GM19023 (cell line): Measurements from ENCODE around the gene FAIM.
"Not testable (repeated sequence)": the region's sequence is repeated elsewhere in the genome, so short reads cannot be mapped to it uniquely, and the experiment has no call there.

Experiments
- ATAC-seq: cut with Tn5 transposase; IDR thresholded peaks from one replicate; pipeline ENCODE4 v1.9.1; 2021; ENCODE audit warnings: mild to moderate bottlenecking, moderate library complexity; ENCODE audit not compliant: unreplicated experiment

FAIM gene

DNA sequence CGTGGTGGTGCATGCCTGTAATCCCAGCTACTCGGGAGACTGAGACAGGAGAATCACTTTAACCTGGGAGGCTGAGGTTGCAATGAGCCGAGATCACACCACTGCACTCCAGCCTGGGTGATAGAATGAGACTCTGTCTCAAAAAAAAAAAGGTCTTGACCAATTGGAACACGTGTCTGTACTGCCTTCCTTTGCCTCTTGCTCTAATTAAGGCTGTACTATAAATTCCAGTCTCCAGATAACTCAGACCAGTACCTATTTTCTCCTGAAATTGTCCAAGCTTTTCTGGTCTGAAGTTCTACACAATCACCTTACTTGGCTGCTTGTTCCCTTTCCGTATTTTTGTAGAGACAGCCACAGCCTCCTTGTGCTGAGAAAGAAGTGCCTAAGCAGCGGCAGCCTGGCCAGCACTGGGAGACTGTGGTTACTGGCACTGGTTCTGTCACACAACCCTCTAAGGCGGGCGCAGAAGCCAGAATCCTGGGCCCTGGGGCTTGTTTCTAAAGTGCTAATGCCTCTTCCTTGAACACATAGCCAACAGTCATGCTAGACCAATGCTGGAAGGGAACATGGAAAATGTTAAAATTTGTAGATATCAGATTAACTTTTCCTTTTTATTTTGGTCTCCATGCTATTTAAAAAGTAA is 8.3 kb upstream of the FAIM start:
- no peak for ATAC-seq

DNA sequence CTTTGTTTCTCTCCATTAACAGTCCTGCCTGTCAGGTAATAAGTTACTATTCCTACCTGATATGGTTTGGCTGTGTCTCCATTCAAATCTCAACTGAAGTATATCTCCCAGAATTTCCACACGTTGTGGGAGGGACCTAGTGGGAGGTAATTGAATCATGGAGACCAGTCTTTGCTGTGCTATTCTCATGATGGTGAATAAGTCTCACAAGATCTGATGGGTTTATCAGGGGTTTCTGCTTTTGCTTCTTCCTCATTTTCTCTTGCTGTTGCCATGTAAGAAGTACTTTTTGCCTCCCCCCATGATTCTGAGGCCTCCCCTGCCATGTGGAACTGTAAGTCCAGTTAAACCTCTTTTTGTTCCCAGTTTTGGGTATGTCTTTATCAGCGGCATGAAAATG is 6.9 kb upstream of the FAIM start:
- not testable (repeated sequence) for ATAC-seq

DNA sequence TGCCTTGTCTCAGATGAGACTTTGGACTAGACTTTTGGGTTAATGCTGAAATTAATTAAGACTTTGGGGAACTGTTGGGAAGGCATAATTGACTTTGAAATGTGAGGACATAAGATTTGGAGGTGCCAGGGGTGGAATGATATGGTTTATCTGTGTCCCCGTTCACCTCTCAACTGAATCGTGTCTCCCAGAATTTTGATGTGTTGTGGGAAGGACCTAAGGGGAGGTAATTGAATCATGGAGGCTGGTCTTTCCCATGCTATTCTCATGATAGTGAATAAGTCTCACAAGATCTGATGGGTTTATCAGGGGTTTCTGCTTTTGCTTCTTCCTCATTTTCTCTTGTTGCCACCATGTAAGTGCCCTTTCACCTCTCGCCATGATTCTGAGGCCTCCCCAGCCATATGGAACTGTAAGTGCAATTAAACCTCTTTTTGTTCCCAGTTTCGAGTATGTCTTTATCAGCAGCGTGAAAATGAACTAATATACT is 4.4 kb upstream of the FAIM start:
- not testable (repeated sequence) for ATAC-seq

DNA sequence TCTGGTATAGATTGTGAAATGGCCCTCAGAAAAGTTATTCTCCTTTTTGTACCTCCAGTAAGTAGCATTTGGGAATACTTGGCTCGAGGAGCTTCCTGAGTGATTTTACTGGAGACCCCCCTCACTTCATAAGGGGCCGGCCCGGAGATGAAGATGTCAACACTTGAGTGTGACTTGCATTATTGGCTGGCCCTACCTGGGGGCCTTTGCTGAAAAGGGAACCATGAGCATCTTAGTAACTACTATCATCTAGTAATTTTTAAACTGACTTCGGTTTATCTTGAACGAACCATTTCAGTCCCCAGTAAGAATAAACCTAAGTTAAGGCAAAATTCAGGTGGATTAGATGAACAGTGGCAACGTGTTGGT is 1.3 kb downstream of the FAIM start:
- no peak for ATAC-seq

DNA sequence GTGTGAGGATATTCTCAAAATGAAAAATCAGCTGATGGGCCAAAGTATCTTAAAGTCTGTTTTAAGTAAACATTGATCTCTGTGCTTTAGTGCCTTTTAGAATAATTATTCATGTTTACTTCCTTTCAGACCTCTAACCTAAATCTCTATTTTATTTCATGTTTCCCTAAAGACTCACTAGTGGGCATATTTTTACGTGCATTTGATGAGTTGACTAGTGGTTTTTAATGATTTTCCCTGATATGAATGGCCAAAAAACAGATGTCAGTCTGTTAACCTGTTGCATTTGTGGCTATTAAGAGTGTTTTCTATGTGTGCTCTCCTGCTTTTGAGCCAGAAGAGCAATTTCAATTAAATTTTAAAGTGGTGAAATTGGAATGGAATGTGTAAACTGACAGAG is 6.9 kb downstream of the FAIM start:
- no peak for ATAC-seq

DNA sequence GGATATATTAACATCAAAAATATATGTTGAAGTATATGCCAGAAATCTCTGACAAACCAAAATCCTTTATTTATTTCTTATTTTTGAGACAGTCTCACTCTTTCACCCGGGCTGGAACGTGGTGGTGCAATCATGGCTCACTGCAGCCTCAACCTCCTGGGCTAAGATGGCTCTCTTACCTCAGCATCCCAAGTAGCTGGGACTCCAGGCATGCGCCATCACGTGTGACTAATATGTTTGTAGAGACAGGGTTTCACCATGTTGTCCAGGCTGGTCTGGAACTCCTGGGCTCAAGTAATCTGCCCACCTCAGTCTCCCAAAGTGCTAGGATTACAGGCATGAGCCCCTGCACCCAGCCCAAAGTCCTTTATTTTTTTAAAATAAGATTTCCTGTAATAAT is 11.9 kb downstream of the FAIM start:
- ATAC-seq, result no peak

DNA sequence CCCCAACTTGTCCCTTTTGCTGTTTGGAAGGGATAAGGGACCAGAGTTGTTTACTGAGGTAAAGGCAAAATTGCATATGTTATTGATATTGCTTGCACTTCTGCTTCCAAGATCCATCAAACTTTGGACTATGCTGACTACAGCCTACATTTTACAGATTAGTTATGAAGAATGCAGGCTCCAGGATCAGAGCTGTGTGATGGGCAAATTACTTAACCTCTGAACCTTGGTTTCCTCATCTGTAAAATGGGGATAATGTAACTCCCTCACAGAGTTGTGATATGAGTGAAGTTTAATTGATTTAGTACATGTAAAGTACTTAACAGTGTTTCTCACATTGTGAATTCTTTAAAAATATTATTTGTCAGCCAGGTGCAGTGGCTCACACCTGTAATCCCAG is 15.9 kb downstream of the FAIM start:
- ATAC-seq, result no peak

DNA sequence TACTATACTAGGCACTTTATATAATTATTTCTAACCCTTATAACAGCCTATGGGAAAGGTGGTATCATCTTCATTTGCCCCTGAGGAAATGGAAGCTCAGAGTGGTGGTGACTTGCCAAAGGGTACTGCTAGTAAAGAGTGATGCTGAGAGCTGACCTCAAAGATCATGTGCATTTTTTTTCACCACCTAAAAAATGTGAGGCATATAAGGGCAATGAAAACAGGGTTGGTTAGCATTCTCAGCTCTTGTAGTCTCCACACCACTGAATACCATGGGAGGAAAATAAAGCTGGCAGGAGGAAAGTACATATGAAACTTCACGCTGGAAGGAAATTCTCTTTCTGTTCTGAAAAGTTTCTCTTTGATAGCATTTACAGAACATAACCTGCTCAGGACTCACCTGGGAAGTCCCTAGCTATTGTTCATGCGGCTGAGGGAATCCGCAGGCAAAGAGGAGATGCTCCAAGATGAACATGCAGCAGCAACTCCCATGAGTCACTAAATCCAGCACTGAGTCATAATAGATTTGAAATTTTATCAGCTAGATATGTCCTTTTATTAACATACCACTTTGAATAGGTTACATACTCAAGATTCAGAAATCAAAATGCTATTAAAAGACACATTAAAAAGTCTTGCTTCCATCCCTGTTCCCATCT is 17.3 kb downstream of the FAIM start:
- no peak for ATAC-seq

DNA sequence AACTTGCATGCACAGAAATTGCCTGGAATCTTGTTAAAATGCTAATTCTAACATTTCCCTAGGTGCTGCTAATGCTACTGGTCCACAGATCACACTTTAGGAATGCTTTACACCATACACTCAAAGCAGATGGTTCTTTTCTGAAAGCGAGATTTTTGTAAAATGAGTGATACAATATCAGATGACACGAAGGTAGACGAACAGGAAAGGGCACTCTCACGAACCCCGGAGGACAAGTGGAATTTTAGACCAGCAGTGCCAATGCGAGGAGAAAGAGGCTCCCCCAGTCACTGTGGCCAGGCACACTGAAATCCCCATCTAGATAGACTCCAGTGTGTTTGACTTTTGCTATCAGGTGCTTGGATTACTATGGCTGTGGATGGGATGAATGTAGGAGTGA is 21.0 kb downstream of the FAIM start:
- ATAC-seq, result no peak

DNA sequence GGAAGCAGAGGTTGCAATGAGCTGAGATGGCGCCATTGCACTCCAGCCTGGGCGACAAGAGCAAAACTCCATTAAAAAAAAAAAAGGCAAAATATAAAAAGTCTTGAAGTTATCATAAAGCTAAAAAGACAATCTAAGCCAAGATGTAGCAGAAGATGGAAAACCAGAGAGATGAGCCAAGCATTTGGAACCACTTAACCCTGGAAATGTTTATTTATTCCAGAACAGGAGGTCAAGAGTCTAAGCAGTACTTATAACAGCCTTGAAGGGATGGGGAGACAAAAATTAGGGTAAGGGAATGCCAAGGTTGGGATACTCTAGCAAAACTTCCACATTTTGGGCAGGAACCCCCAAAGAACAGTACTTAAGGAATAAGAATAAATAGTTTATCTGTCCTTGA is 30.1 kb downstream of the FAIM start:
- no peak for ATAC-seq

DNA sequence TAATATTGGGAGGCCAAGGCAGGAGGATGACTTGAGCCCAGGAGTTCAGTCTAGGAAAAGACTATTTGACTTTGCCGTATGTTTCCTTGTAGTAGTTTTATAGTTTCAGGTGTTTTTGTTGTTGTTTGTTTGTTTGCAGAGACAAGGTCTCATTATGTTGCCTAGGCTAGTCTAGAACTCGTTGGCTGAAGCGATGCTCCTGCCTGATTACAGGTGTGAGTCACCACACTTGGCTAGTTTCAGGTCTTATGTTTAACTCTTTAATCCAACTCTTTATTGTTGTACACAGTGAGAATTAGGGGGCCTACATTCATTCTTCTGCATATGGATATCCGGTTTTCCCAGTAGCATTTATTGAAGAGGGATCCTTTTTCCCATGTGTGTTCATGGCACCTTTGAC is 32.0 kb downstream of the FAIM start:
- no peak for ATAC-seq

DNA sequence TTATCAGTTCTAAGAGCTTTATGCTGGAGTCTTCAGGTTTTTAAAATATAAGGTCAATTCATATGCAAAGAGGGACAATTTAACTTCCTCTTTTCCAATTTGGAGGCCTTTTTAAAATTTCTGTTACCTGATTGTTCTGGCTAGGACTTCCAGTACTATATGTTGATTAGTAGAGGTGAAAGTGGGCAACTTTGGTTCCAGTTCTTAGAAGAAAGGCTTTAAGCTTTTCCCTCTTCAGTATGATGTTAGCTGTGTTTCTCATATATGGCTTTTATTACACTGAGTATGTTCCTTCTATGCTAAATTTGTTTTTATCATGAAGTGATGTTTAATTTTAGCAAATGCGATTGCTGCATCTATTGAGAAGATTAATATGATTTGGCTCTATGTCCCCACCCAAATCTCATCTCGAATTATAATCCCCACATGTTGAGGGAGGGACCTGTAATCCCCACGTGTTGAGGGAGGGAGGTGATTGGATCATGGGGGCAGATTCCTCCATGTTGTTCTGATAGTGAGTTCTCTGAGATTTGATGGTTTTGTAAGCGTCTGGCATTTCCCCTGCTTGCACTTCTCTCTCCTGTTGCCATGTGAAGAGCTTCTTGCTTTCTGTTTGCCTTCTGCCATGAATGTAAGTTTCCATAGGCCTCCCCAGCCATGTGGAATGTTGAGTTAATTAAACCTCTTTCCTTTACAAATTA is 33.8 kb downstream of the FAIM start:
- ATAC-seq, result no peak

DNA sequence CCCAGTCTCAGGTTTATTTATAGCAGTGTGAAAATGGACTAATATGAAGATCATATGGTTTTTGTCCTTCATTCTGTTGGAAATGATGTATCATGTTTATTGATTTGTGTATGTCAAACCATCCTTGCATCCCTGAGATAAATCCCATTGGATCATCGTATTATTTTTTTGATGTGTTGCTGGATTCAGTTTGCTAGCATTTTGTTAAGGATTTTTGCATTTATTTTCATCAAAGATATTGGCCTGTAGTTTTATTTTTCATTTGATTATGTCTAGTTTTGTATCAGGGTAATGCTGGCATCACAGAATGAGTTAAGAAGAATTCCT is 34.3 kb downstream of the FAIM start:
- no peak for ATAC-seq

DNA sequence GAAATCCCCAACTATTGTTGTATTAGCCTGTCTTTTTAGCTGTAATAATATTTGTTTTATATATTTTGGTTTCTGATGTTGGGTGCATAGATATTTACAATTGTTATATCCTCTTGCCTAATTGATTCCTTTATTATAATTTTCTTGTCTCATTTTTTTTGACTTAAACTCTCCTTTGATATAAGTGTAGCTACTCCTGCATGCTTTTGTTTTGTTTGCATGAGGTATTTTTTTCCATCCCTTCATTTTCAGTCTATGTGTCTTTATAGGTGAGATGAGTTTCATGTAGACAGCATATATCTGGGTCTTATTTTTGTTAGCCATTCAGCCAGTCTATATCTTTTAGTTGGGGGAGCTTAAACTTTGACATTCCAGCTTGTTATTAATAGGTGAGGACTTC is 37.4 kb downstream of the FAIM start:
- ATAC-seq, result no peak

DNA sequence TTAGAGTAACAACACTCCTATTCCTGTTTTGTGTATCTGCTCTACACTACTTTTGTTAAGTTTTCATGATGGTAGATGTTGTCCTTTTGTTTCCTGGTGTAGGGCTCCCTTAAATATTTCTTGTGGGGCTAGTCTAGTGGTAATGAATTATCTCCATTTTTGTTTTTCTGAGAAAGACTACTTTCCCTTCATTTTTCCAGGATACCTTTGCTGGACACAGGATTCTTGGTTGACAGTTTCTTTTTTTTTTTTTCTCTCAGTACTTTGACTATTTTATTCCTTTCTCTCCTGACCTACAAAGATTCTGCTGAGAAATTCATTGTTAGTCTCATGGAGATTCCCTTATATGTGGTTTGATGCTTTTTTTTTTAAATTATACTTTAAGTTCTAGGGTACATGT is 37.9 kb downstream of the FAIM start:
- ATAC-seq, result no peak

DNA sequence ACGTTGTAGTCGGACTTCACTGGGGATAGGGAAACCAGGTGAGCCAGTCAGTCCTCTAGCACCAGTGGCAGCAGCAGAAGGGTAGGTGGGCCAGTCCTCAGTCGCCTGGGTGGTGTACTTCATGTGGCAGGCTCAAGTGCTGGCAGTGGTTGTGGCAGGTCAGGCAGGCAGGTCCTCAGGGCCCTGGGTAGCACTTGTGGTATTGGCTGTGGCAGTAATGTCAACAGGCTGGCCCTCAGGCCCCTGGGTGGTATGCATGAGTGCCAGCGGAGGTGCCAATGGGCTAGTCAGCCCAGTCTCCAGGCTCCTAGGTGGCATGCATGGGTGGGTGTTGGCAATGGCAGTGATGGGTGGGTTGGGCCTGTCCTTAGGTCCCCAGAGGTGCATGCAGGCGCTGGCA is 40.6 kb downstream of the FAIM start:
- ATAC-seq, result no peak

DNA sequence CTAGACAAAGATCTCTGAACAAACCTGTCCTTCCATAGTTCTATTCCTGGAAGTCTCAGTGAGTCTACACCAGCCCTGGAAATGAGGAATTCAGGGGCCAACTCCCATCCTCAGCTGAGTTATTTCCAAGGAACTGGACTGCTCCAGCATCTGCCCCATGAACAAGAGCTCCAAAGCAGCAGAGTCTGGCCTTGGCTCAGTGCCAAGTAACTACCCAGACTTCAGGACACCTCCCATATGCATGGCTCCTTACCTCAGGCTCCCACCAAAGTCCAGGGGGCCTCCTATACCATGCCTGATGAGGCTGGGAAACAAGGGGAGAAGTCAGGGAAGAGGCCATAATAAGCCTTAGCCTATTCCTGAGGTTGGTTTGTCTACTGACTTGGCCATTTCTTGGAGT is 45.0 kb downstream of the FAIM start:
- ATAC-seq, result no peak

DNA sequence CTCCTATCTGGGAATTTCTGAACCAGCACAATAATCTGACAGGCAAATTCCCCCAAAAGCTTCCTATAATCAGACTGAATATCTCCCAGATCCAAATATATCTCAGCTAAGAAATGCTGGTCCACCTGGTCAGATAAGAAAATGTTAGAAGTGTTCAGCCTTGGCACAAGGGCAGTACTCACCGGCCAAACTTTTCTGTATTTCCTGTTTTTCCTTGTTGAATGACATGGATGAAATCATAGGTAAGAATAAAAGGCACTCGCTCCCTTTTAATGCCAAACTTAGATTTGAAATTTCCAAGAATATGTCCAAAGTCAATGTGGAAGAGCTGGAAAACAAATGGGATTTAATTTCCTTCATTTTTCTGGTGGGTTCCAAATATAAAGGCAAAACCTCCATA is 48.9 kb downstream of the FAIM start:
- no peak for ATAC-seq

DNA sequence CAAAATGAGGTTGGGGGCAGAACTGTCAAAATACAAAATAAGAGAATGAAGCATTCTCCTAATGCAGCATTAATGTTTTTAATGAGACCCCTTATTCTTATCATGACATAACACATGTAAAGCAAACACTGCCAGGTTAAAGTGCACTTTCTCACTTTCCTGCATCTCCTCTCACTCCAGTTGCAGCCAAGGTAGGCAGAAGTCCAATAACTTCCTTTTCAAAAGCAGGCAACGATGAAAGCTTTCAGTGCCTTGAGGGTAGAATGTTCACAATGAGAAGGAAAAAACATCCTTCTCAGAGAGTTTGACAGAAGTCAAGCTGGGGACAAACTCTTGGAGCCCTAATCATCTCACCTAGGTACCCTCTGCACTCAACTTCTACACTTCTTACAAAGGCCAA is 59.5 kb downstream of the FAIM start:
- ATAC-seq, result no peak

DNA sequence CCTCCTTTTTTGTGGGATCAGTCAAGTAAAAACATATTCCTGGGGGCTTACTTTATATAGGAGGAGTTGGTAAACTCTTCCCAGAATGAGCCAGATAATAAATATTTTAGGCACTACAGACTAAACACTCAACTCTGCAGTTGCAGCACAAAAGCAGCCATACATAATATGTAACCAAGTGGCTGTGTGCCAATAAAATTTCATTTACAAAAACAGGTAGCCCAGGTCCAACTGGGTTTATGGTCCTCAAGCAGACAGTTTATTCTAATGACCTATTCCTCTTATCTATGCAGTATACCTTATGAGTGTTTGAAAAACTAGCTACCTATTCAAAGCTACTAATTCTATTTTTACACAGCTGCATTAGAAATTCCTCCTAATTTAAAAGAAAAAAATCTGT is 61.8 kb downstream of the FAIM start:
- no peak for ATAC-seq

DNA sequence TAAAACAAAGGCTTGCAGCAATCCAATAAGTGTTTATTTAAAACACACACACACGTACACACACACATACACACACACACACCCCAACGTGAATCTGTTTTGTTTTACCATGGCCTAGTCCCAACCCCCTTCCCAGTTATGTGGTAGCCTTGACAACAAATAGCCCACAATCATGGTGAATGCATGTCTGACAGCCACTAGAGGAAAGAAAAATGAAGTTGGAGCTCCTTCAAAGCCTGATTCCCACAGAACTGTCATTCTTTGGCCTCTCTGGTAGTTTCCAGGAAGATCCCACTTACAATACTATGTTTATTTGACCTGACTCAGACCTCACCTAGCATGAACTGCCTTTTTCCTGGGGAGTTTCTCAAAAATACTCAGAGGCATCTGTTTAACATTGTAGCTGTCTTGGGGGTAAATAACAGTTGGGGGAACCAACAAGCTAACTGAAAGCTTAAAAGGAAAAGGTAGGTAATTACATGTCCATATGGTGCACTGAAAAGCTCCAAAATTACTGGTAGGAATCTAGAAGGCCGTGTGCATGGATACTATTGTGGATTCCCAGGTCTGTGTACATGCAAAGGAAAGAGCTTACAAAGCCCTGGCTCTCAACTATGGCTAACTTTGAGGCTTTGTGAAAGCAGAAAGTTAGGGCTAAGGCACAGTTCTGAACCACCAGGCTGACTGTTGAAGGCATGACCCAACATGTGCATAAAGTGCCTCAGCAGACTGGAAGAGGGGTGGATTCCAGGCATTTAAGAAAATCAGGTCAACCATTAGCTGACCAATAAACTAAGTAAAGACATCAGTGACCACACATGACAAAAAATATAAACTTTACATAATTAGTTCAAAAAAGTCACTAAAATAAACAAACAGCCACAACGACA is 65.3 kb downstream of the FAIM start:
- no peak for ATAC-seq

DNA sequence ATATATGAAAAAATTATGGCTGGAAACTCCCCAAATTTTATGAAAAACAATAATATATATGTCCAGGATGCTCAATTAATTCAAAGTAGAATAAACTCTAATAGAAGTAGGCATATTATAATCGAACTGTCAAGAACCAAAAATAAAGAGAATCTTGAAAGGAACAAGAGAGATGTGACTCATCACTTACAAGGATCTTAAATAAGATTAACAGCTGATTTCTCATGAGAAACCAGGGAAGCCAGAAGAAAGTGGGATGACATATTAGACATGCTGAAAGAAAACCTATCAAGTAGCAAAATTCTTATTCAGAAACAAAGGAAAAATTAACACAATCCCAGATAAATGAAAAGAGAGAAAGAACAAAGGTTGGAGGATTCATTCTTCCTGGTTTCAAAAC is 66.8 kb downstream of the FAIM start:
- ATAC-seq, result no peak
